ENCODE measurements around the gene ARPC1B. TPM values are rescaled to one million over a fixed set of nuclear protein-coding genes. Genes with fewer than 3 reads are reported as not detected.

ARPC1B gene
- total and polyA plus RNA-seq, 2 donors from 2014 or later = 74.1 to 216 TPM

GRCh38 chr7:99359465-99360154 lies 14.9 kb upstream of the ARPC1B start:
- FAIRE-seq (no peak), DNase-seq (peak in 1 of 5 donors; percentile 46)
- Histone ChIP-seq H3K4me1 (ENCODE audit: control insufficient read depth in 2 of 3, insufficient read depth in 2 of 3, low read depth in 1 of 3, low read length in 3 of 3) (no peaks in the 10 kb centered on the region), H3K4me3 (ENCODE audit: low read length in 3 of 3) (no peak overlapping the region), H3K27me3 (ENCODE audit: control insufficient read depth, insufficient read depth, low read length) (no peaks in the 10 kb centered on the region), H3K9ac (ENCODE audit: low read length in 3 of 3) (no peak overlapping the region), H3K36me3 (ENCODE audit: control insufficient read depth in 2 of 3, insufficient read depth in 3 of 3, low read length in 3 of 3) (peaks cover 3 to 30% (median 25%) of the 10 kb centered on the region in 3 donors), H3K9me3 (ENCODE audit: control insufficient read depth in 2 of 3, insufficient read depth in 1 of 3, low read length in 3 of 3) (no peaks in the 10 kb centered on the region), H3K27ac (ENCODE audit: low read depth in 2 of 2, low read length in 2 of 2) (no peak overlapping the region)
- intact Hi-C loops (cut with DNase I) = no loop called here
- TF ChIP-seq CTCF (IDR thresholded peaks at IDR 0.05; ENCODE audit: borderline replicate concordance, extremely low read depth, insufficient read depth) = no peak

- H3K9ac ChIP-seq (ENCODE audit: low read length in 3 of 3) = no peak overlapping the region
- TF ChIP-seq CTCF (IDR thresholded peaks at IDR 0.05; ENCODE audit: borderline replicate concordance, extremely low read depth, insufficient read depth) = no peak
Observed at GRCh38 chr7:99362801-99363200, 11.7 kb upstream of the ARPC1B start.

GRCh38 chr7:99363286-99363685 lies 11.2 kb upstream of the ARPC1B start:
- peaks cover 0 to 22% (median 22%) of the 10 kb centered on the region in 3 donors for H3K36me3 ChIP-seq (ENCODE audit: control insufficient read depth in 2 of 3, insufficient read depth in 3 of 3, low read length in 3 of 3)
- no peak overlapping the region for H3K27ac ChIP-seq (ENCODE audit: low read depth in 2 of 2, low read length in 2 of 2)
- no peaks in the 10 kb centered on the region for H3K9me3 ChIP-seq (ENCODE audit: control insufficient read depth in 2 of 3, insufficient read depth in 1 of 3, low read length in 3 of 3)
- H3K27me3 ChIP-seq (ENCODE audit: control insufficient read depth, insufficient read depth, low read length) = no peaks in the 10 kb centered on the region
- DNase-seq (no peak), FAIRE-seq (no peak)
- no peak overlapping the region for H3K9ac ChIP-seq (ENCODE audit: low read length in 3 of 3)
- intact Hi-C loops (cut with DNase I) = no loop called here
- TF ChIP-seq CTCF (IDR thresholded peaks at IDR 0.05; ENCODE audit: borderline replicate concordance, extremely low read depth, insufficient read depth) = no peak
- H3K4me1 ChIP-seq (ENCODE audit: control insufficient read depth in 2 of 3, insufficient read depth in 2 of 3, low read depth in 1 of 3, low read length in 3 of 3) = no peaks in the 10 kb centered on the region
- H3K4me3 ChIP-seq (ENCODE audit: low read length in 3 of 3) = no peak overlapping the region

More at GRCh38 chr7:99362801-99363200, 11.7 kb upstream of the ARPC1B start:
- Histone ChIP-seq H3K9me3 (ENCODE audit: control insufficient read depth in 2 of 3, insufficient read depth in 1 of 3, low read length in 3 of 3) (no peaks in the 10 kb centered on the region), H3K27me3 (ENCODE audit: control insufficient read depth, insufficient read depth, low read length) (no peaks in the 10 kb centered on the region), H3K4me1 (ENCODE audit: control insufficient read depth in 2 of 3, insufficient read depth in 2 of 3, low read depth in 1 of 3, low read length in 3 of 3) (no peaks in the 10 kb centered on the region), H3K36me3 (ENCODE audit: control insufficient read depth in 2 of 3, insufficient read depth in 3 of 3, low read length in 3 of 3) (peaks cover 0 to 27% (median 24%) of the 10 kb centered on the region in 3 donors), H3K27ac (ENCODE audit: low read depth in 2 of 2, low read length in 2 of 2) (no peak overlapping the region), H3K4me3 (ENCODE audit: low read length in 3 of 3) (no peak overlapping the region)
- no peak for FAIRE-seq
- intact Hi-C loops (cut with DNase I) = no loop called here
- no peak for DNase-seq

Data from kidney (tissue), 14 donors.